GM13976 (cell line): ENCODE measurements around the gene TMOD1.

ENCODE experiments used
- DNase-seq: peaks from one replicate; pipeline ENCODE4 v3.0.0; 2012; ENCODE audit warnings: low spot score
- CTCF ChIP-seq: IDR thresholded peaks from 2 replicates; pipeline ENCODE4 v1.5.1; 2012; ENCODE audit warnings: borderline replicate concordance, mild to moderate bottlenecking; ENCODE audit not compliant: insufficient read depth; ENCODE audit errors: extremely low read depth, missing control alignments, control extremely low read depth
- in situ Hi-C: fragments of 300-500 bp; cut with MboI; formaldehyde crosslinking; loops from one replicate; pipeline ENCODE4 v1.12.0; 2022; ENCODE audit warnings: low sequenced_read_pairs, mixed read lengths, inconsistent platforms; ENCODE audit not compliant: unreplicated experiment

Gene TMOD1

DNA sequence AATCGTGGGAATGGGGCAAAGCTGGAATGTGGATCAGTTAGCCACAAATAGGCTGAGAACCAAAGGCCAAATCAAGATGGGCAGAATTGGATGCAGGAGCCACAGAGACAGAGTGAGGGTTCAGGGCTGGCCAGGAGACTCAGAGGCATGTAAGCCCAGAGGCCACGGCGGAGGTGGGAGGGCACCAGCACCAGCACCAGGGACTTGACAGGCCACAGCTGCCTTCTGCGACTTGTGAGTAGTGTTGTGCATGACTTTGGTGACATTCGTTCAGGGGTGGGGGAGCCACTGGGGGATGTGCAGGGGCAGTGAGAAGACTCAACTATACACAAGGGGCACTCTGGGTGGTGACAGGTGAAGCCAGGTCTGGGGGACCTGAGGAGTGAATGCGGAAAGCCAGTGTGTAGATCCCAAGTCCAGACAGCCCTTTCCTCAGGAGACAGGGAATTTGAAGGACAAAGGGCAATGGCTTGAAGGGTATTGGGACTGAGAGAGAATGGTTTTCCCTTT is 53.2 kb downstream of the TMOD1 start:
- in situ Hi-C loops: no loop called here
- no peak for TF ChIP-seq CTCF

DNA sequence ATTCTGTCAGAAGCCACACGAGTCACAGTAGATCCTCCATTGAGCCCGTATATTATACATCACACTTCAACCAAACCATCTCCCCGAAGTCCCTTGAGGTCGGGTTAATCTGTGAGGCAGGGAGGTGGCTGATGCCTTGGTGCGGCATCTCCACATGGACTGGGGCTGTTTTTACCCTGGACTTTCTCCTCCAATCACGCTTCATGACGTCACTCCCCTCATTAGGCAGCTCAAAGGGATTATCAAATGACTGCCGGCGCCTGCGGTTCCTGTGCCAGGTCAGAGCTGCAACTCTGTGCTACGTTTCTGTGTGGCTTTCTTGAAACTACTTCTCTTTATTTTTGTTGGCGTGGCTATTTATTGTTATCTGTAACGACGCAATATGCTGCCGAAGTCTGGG is 53.7 kb downstream of the TMOD1 start:
- no peak for TF ChIP-seq CTCF
- DNase-seq: no peak
- in situ Hi-C loops: no loop called here

More for the DNA sequence above, 53.2 kb downstream of the TMOD1 start:
- DNase-seq: no peak

DNA sequence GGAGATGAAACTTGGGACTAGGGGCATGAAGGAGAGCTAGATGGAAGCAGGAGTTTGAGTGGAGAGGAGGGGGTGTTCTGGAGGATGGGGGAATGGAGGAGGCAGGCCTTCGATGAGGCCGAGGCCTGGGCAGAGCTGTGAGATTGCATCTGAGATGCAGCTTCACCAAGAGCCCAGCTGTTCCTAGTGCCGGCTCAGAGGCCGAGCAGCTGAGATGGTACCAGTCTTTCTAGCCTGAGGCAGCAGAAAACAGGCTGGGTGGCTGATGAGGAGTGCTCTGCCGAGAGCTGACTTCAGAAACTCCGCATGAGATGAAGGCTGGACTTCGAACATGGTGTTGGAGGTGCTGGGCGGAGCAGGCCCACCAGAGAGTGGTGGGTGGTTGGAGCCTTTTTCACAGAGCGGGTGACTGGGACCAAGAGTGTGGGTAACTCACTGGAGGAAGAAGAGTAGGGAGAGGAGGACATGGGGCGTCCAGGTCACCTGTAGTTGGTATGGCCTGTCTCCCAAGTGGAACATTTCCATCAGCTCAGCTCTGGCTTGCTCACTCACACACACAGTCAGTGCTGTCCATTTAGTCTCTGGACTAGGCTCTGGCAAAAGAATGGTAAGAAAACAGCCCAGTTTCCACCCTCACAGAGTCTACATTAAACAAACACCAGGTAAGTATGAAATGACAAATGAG is 54.7 kb downstream of the TMOD1 start:
- no peak for DNase-seq
- in situ Hi-C loops: no loop called here
- no peak for TF ChIP-seq CTCF

- no peak for TF ChIP-seq CTCF
- in situ Hi-C loops: no loop called here
- no peak for DNase-seq
Observed at GRCh38 chr9:97556721-97557605, 55.5 kb downstream of the TMOD1 start.

- in situ Hi-C loops: no loop called here
- TF ChIP-seq CTCF: no peak
- no peak for DNase-seq
Observed at GRCh38 chr9:97557606-97558095, 56.2 kb downstream of the TMOD1 start.

- no peak for TF ChIP-seq CTCF
- in situ Hi-C loops: no loop called here
- DNase-seq: peak; percentile 47
Observed at GRCh38 chr9:97558701-97559101, 57.2 kb downstream of the TMOD1 start.
